ENCODE data around the gene UBAC2. TPM values are rescaled to one million over a fixed set of nuclear protein-coding genes. Genes with fewer than 3 reads are reported as not detected.

UBAC2 gene
- total and polyA plus RNA-seq, 2 of the 8 experiments (the other 6 are each of a cell fraction or from before 2014, with no cell fraction given) = 75.9 to 76.9 TPM

- no peaks in the 10 kb centered on the region for H3K27me3 ChIP-seq (replicated peaks in 1 of 4; ENCODE audit: control insufficient read depth in 3 of 4, extremely low read depth in 1 of 4, insufficient read depth in 3 of 4, low read length in 3 of 4)
- POLR2A ChIA-PET (ENCODE audit: partially characterized antibody) = interaction anchor here (0.7 kb wide), 1 partner anchor 11 kb away, joined by 3 read pairs; no protein-coding TSS in a partner anchor
- H3K4me2 ChIP-seq (ENCODE audit: insufficient read depth in 1 of 2, low read depth in 2 of 2, low read length in 2 of 2) = no peak overlapping the region
- peaks cover 21% of the 10 kb centered on the region for H3K79me1 ChIP-seq (ENCODE audit: low read depth, low read length)
- H3K9ac ChIP-seq (replicated peaks in 1 of 4; ENCODE audit: extremely low read depth in 1 of 4, low read depth in 3 of 4, low read length in 3 of 4) = no peak overlapping the region
- H3K14ac ChIP-seq (ENCODE audit: insufficient read length) = no peak overlapping the region
- H2BK20ac ChIP-seq (ENCODE audit: low read length) = no peak overlapping the region
- H2AFZ ChIP-seq (ENCODE audit: low read length) = no peak overlapping the region
- H2BK15ac ChIP-seq (ENCODE audit: low read length) = no peak overlapping the region
- WGBS, 2 experiments (ENCODE audit: extremely low coverage in 1 of 2, insufficient coverage in 1 of 2, insufficient read length in 1 of 2, insufficient replicate concordance in 2 of 2, low coverage in 1 of 2, low lambda C conversion rate in 2 of 2, missing lambda C conversion rate in 1 of 2) = 92% methylated on average over 8 of the region's 8 CpGs; no CpG with 5 or more reads in 1 of the 2 experiments
- H2BK12ac ChIP-seq (ENCODE audit: low read depth, low read length) = no peak overlapping the region
- H2AK5ac ChIP-seq (ENCODE audit: low read depth, low read length) = no peak overlapping the region
- DNase-seq (ENCODE audit: low read depth in 1 of 2, low spot score in 2 of 2) (no peak), FAIRE-seq (no peak)
- no peak overlapping the region for H4K8ac ChIP-seq (ENCODE audit: extremely low read depth, insufficient read depth, low read length)
- H4K20me1 ChIP-seq (replicated peaks in 1 of 2; ENCODE audit: control insufficient read depth in 1 of 2, insufficient read depth in 2 of 2, low read length in 2 of 2) = peaks cover 3 to 8% of the 10 kb centered on the region in 2 experiments
- H3K79me2 ChIP-seq (ENCODE audit: control insufficient read depth in 1 of 2, insufficient read depth in 2 of 2, low read length in 2 of 2) = peaks cover 25 to 99% of the 10 kb centered on the region in 2 experiments
- H3K4me1 ChIP-seq (replicated peaks in 1 of 4; ENCODE audit: control insufficient read depth in 3 of 4, insufficient read depth in 4 of 4, low read length in 3 of 4) = peaks cover 0 to 10% (median 5%) of the 10 kb centered on the region in 4 experiments; a peak in 4 of 7 replicates
- H3K36me3 ChIP-seq (ENCODE audit: control insufficient read depth in 2 of 4, insufficient read depth in 4 of 4, low read length in 3 of 4) = no peaks in the 10 kb centered on the region
- H3K23me2 ChIP-seq (ENCODE audit: low read depth, low read length) = no peaks in the 10 kb centered on the region
- H3K23ac ChIP-seq (ENCODE audit: insufficient read length) = no peak overlapping the region
- no peak overlapping the region for H3K18ac ChIP-seq (ENCODE audit: extremely low read depth, low read length)
- H2BK120ac ChIP-seq (replicated peaks; ENCODE audit: low read depth, low read length) = no peak overlapping the region
- no peaks in the 10 kb centered on the region for H3K9me3 ChIP-seq (ENCODE audit: insufficient read depth in 2 of 2, low read depth in 1 of 2, low read length in 1 of 2)
- no peak overlapping the region for H4K5ac ChIP-seq (ENCODE audit: insufficient read length, low read depth, low read length)
- H3K27ac ChIP-seq (ENCODE audit: low read depth, low read length) = no peak overlapping the region
- CTCF ChIA-PET (ENCODE audit: partially characterized antibody) = no interaction called here
- H3K4me3 ChIP-seq (ENCODE audit: extremely low read depth in 1 of 4, insufficient read depth in 2 of 4, low read depth in 3 of 4, low read length in 4 of 4) = no peak overlapping the region
- no peak overlapping the region for H4K91ac ChIP-seq (replicated peaks; ENCODE audit: insufficient read length, low read length)
- no peak overlapping the region for H3K4ac ChIP-seq (replicated peaks; ENCODE audit: insufficient read length, low read depth, low read length)
- H3K56ac ChIP-seq (replicated peaks; ENCODE audit: insufficient read length, low read depth, low read length) = no peak overlapping the region
- H2BK5ac ChIP-seq (ENCODE audit: low read depth, low read length) = no peak overlapping the region
- TF ChIP-seq CBX8 (IDR thresholded peaks at IDR 0.05; ENCODE audit: borderline replicate concordance, low read depth, low read length) (no peak), SAP30 (IDR thresholded peaks at IDR 0.05; ENCODE audit: insufficient read depth, insufficient replicate concordance, low read length) (no peak), CEBPB (IDR thresholded peaks at IDR 0.05; ENCODE audit: low read depth, low read length) (no peak), CTCF (IDR thresholded peaks at IDR 0.05; ENCODE audit: control extremely low read depth in 1 of 3, insufficient read depth in 1 of 3, low read depth in 1 of 3, low read length in 3 of 3) (no peak), NANOG (IDR thresholded peaks at IDR 0.05; ENCODE audit: insufficient read depth, low read depth, low read length, poor library complexity, severe bottlenecking) (no peak), SRF (IDR thresholded peaks at IDR 0.05; ENCODE audit: low read depth, low read length) (no peak), BCL11A (IDR thresholded peaks at IDR 0.05; ENCODE audit: low read depth in 2 of 2, low read length in 2 of 2) (no peak), HDAC2 (IDR thresholded peaks at IDR 0.05; ENCODE audit: borderline replicate concordance in 1 of 2, low read depth in 2 of 2, low read length in 2 of 2) (no peak), TAF7 (optimal IDR thresholded peaks at IDR 0.05; ENCODE audit: borderline replicate concordance, low read depth, low read length) (no peak)
Measured at GRCh38 chr13:99221567-99222239, 21.0 kb downstream of the UBAC2 start.
